ENCODE results near the gene HUS1B. TPM values are rescaled to one million over a fixed set of nuclear protein-coding genes. Genes with fewer than 3 reads are reported as not detected.

The HUS1B gene
- total RNA-seq, 1 experiment from 2014 or later: 0.79 TPM

- Histone ChIP-seq H3K4me3 (ENCODE audit: low read depth, low read length) (no peak overlapping the region), H3K36me3 (ENCODE audit: control insufficient read depth, insufficient read depth, low read length) (no peaks in the 10 kb centered on the region), H3K4me1 (no peaks in the 10 kb centered on the region), H3K9me3 (no peaks in the 10 kb centered on the region; the same call in 1 of the 2 replicates), H3K27me3 (replicated peaks; ENCODE audit: control insufficient read depth, insufficient read depth, low read length) (no peaks in the 10 kb centered on the region)
- no TSS peak for BruUV-seq (replicated peaks)
- Mint-ChIP-seq H3K27me3 (ENCODE audit: insufficient read depth, unreplicated experiment) (no peaks in the 10 kb centered on the region), H3K4me1 (ENCODE audit: low read depth, unreplicated experiment) (peaks cover 9% of the 10 kb centered on the region), H3K36me3 (ENCODE audit: insufficient read depth, unreplicated experiment) (peaks cover 6% of the 10 kb centered on the region), H3K4me3 (ENCODE audit: unreplicated experiment) (no peak overlapping the region), H3K27ac (ENCODE audit: unreplicated experiment) (no peak overlapping the region), H3K9me3 (ENCODE audit: unreplicated experiment) (peaks cover 22% of the 10 kb centered on the region)
- no peak for DNase-seq
- CTCF ChIA-PET: no interaction called here
- intact Hi-C loops (cut with micrococcal nuclease; ENCODE audit: unreplicated experiment): no loop called here
- no peak for TF ChIP-seq CTCF (IDR thresholded peaks at IDR 0.05; ENCODE audit: insufficient read depth in 1 of 2, low read depth in 1 of 2, low read length in 1 of 2, severe bottlenecking in 1 of 2, unreplicated experiment in 1 of 2)
- POLR2A ChIA-PET: no interaction called here
Measured at GRCh38 chr6:641225-641985, 15.5 kb downstream of the HUS1B start.

- H3K4me1 Mint-ChIP-seq (ENCODE audit: low read depth, unreplicated experiment): peaks cover 9% of the 10 kb centered on the region
- H3K36me3 Mint-ChIP-seq (ENCODE audit: insufficient read depth, unreplicated experiment): peaks cover 6% of the 10 kb centered on the region
- H3K27ac Mint-ChIP-seq (ENCODE audit: unreplicated experiment): no peak overlapping the region
- POLR2A ChIA-PET: no interaction called here
- no peak for TF ChIP-seq CTCF (IDR thresholded peaks at IDR 0.05; ENCODE audit: insufficient read depth in 1 of 2, low read depth in 1 of 2, low read length in 1 of 2, severe bottlenecking in 1 of 2, unreplicated experiment in 1 of 2)
- Histone ChIP-seq H3K36me3 (ENCODE audit: control insufficient read depth, insufficient read depth, low read length) (no peaks in the 10 kb centered on the region), H3K4me1 (no peaks in the 10 kb centered on the region), H3K4me3 (ENCODE audit: low read depth, low read length) (no peak overlapping the region), H3K27me3 (replicated peaks; ENCODE audit: control insufficient read depth, insufficient read depth, low read length) (no peaks in the 10 kb centered on the region), H3K9me3 (no peaks in the 10 kb centered on the region)
- no TSS peak for BruUV-seq (replicated peaks)
- DNase-seq: no peak
- intact Hi-C loops (cut with micrococcal nuclease; ENCODE audit: unreplicated experiment): no loop called here
- peaks cover 11% of the 10 kb centered on the region for H3K9me3 Mint-ChIP-seq (ENCODE audit: unreplicated experiment)
- CTCF ChIA-PET: no interaction called here
- no peaks in the 10 kb centered on the region for H3K27me3 Mint-ChIP-seq (ENCODE audit: insufficient read depth, unreplicated experiment)
- H3K4me3 Mint-ChIP-seq (ENCODE audit: unreplicated experiment): no peak overlapping the region
Measured at GRCh38 chr6:636488-636887, 20.4 kb downstream of the HUS1B start.

- Mint-ChIP-seq H3K4me3 (ENCODE audit: unreplicated experiment) (no peak overlapping the region), H3K9me3 (ENCODE audit: unreplicated experiment) (no peaks in the 10 kb centered on the region), H3K36me3 (ENCODE audit: insufficient read depth, unreplicated experiment) (no peaks in the 10 kb centered on the region), H3K27me3 (ENCODE audit: insufficient read depth, unreplicated experiment) (no peaks in the 10 kb centered on the region), H3K4me1 (ENCODE audit: low read depth, unreplicated experiment) (peaks cover 8% of the 10 kb centered on the region), H3K27ac (ENCODE audit: unreplicated experiment) (no peak overlapping the region)
- CTCF ChIA-PET: no interaction called here
- Histone ChIP-seq H3K4me1 (no peaks in the 10 kb centered on the region), H3K9me3 (no peaks in the 10 kb centered on the region), H3K27me3 (replicated peaks; ENCODE audit: control insufficient read depth, insufficient read depth, low read length) (no peaks in the 10 kb centered on the region), H3K4me3 (ENCODE audit: low read depth, low read length) (no peak overlapping the region), H3K36me3 (ENCODE audit: control insufficient read depth, insufficient read depth, low read length) (no peaks in the 10 kb centered on the region)
- TF ChIP-seq CTCF (IDR thresholded peaks at IDR 0.05; ENCODE audit: insufficient read depth in 1 of 2, low read depth in 1 of 2, low read length in 1 of 2, severe bottlenecking in 1 of 2, unreplicated experiment in 1 of 2): no peak
- POLR2A ChIA-PET: no interaction called here
- BruUV-seq (replicated peaks): no TSS peak
- DNase-seq: no peak
- intact Hi-C loops (cut with micrococcal nuclease; ENCODE audit: unreplicated experiment): no loop called here
Measured at GRCh38 chr6:635233-635632, 21.7 kb downstream of the HUS1B start.

All from Caco-2 (cell line).